ENCODE results near the gene TIGD6.

Gene TIGD6

DNA sequence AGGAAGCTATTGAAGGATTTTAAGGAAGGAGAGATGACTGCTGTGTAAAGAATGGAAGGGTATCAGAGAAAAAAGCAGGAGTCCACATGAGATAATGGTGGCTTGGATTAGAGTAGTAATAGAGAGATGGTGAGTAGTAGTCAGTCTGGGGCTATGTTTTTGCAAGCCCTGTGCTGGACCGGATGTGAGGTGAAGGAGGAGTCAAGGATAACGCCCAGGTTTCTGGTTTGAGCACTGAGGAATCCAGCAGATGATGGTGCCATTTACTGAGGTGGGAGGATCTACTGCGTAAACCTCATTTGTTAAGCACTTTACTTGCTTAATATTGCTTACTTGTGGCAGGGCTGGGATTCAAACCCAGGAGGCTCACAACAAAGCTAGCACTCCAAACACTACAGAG lies 1.1 kb downstream of the TIGD6 start:
- peak; percentile 43 for DNase-seq (ENCODE audit: low read depth)
- peak overlapping the region; percentile 71 for H3K4me3 ChIP-seq (ENCODE audit: low read length)
- TF ChIP-seq, protein P1, sequence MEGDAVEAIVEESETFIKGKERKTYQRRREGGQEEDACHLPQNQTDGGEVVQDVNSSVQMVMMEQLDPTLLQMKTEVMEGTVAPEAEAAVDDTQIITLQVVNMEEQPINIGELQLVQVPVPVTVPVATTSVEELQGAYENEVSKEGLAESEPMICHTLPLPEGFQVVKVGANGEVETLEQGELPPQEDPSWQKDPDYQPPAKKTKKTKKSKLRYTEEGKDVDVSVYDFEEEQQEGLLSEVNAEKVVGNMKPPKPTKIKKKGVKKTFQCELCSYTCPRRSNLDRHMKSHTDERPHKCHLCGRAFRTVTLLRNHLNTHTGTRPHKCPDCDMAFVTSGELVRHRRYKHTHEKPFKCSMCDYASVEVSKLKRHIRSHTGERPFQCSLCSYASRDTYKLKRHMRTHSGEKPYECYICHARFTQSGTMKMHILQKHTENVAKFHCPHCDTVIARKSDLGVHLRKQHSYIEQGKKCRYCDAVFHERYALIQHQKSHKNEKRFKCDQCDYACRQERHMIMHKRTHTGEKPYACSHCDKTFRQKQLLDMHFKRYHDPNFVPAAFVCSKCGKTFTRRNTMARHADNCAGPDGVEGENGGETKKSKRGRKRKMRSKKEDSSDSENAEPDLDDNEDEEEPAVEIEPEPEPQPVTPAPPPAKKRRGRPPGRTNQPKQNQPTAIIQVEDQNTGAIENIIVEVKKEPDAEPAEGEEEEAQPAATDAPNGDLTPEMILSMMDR (IDR thresholded peaks at IDR 0.05; ENCODE audit: insufficient read depth, low read depth, low read length, missing control alignments) = no peak

DNA sequence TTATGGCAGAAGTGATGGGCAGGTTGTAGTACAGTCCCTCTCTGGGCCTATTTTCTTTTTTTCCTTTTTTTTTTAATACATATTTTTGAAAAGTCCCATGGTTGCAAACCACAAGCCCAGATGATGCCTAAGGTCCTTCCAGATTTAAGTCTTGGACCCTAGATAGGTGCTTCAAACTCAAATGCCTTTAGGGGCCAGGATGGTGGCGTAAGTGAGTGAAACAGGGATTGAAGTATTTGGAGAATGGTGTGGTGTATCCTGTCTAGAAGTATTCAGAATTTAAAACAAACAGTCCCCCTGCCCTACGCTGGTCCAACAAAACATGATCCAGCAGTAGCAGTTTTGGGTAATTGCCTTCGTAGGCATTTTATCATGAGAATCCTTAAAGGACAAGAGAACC lies 2.2 kb downstream of the TIGD6 start:
- TF ChIP-seq, protein P1 (IDR thresholded peaks at IDR 0.05; ENCODE audit: insufficient read depth, low read depth, low read length, missing control alignments) = no peak
- DNase-seq (ENCODE audit: low read depth) = no peak
- H3K4me3 ChIP-seq (ENCODE audit: low read length) = no peak overlapping the region

DNA sequence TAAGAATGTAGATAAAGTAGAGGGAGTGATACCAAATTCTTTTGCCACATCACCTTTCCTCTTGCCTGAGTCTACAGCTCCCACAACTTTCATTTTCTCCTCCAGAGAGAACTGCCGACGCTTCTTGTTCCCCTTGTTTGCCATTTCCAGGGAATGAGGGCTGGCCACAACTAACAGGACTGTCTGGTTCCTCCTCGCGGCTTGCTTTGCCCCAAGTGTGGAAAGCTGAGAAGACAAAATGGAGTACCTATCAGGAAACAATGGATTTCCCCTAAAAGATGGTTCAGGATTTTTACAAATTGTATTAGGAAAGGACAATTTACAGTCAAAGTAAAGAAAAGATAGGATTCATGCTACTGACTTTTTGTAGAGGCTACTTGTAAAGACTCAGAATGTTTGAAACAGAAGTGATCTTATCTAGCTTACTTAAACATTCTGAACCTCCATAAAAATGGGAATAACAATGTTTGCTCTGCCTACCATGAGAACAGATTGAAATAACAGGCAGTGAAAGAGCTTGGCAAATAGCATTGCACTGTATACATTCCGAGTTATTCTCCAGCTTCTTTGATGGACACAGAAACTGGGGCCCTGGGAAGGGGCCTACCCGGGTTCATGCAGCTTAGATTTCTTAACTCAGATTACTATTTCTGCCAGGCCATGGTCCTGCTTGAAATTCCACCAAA lies 4.1 kb downstream of the TIGD6 start:
- DNase-seq (ENCODE audit: low read depth) = no peak
- TF ChIP-seq, protein P1 (IDR thresholded peaks at IDR 0.05; ENCODE audit: insufficient read depth, low read depth, low read length, missing control alignments) = no peak
- H3K4me3 ChIP-seq (ENCODE audit: low read length) = no peak overlapping the region

- no peak for DNase-seq (ENCODE audit: low read depth)
- TF ChIP-seq, protein P1 (IDR thresholded peaks at IDR 0.05; ENCODE audit: insufficient read depth, low read depth, low read length, missing control alignments) = no peak
- H3K4me3 ChIP-seq (ENCODE audit: low read length) = no peak overlapping the region
These were observed 4.9 kb downstream of the TIGD6 start for GRCh38 chr5:149995385-149996204.

DNA sequence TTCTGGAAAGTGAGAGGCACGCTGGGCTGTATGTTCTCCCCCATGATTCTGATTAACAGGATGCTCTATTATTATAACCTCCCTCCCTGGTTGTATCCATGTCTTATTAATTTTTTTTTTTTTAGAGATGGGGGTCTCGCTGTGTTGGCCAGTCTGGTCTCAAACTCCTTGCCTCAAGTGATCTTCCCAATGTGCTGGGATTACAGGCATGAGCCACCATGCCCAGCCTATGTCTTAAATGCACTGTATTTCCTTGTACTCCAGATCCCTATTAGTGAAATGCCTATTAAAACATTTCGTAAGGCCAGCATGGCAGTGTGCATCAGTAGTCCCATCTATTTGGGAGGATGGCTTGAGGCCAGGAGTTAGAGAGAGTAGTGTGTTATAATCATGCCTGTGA lies 7.0 kb downstream of the TIGD6 start:
- no peak overlapping the region for H3K4me3 ChIP-seq (ENCODE audit: low read length)
- no peak for DNase-seq (ENCODE audit: low read depth)
- TF ChIP-seq, protein P1 (IDR thresholded peaks at IDR 0.05; ENCODE audit: insufficient read depth, low read depth, low read length, missing control alignments) = no peak

DNA sequence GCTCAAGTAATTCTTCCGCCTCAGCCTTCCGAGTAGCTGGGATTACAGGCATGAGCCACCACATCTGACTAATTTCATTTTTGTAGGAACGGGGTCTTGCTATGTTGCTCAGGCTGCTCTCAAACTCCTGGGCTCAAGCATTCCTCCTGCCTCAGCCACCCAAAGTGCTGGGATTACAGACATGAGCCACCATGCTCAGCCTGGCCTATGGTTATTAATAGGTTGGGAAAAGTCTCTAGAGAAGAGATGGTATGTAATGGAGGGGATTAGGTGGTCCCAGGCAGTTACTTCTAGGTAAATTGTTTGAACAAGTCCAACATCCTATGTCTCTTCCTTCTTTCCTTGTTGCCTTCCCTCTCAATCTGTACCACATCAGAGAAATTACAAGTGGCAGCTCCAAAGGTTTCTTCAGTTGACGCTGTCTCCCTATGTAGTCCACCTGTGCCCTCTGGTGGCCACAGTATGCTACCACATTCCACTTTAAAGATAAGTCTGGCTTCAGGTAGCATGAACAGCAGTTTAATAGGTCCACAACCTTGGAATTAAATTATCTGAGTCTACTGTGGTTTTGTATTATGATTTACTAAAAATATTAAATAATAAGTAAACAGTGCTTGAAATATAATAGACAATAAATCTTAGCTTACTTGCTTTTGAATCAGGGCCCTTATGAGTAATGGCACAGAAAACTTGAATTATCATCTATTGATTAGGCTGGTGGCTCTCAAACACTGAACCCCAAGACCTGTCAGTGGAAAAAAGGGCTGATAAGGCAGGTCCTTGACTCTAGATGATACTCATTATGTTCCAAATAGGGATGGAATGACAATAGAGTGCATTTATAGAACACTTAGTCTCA lies 9.7 kb downstream of the TIGD6 start:
- H3K4me3 ChIP-seq (ENCODE audit: low read length) = no peak overlapping the region
- TF ChIP-seq, protein P1 (IDR thresholded peaks at IDR 0.05; ENCODE audit: insufficient read depth, low read depth, low read length, missing control alignments) = peak; percentile 96
- peak; percentile 82 for DNase-seq (ENCODE audit: low read depth)
